Lower leg skin (tissue), 3 donors: ENCODE results near the gene ZNF729.

Experiments
- POLR2A ChIP-seq, 2 donors: fragments of 450-650 bp; IDR thresholded peaks; one replicate each; pipeline ENCODE4 v1.6.1; 2016 to 2017; ENCODE audit warnings: antibody characterized with exemption in 2 of 2, mild to moderate bottlenecking in 1 of 2, moderate library complexity in 1 of 2
- TF ChIP-seq, protein P1 (sequence below), 3 donors: fragments of 450-650 bp; IDR thresholded peaks; one replicate each; pipeline ENCODE4 v1.5.1; 2016; ENCODE audit warnings: antibody characterized with exemption in 3 of 3, mild to moderate bottlenecking in 3 of 3, moderate library complexity in 2 of 3

DNA sequence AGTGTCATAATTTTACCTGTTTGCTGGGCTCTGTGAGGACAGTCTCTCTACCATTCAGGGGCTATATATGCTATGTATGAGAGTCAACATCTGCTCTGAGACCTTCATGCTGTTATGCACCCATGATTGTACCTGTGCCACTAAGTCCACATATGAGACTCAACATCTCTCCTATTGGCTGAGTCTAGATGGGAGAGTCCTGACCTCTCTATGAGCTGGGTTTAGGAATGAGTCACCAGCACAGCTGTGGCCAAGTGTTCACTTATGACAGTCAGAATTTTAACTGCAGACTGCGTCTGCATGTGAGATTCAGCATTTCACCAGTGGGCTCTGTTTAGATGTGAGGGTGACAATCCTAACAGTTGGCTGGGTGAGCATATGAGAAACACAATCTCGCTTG lies 49.5 kb downstream of the ZNF729 start:
- TF ChIP-seq, protein P1, sequence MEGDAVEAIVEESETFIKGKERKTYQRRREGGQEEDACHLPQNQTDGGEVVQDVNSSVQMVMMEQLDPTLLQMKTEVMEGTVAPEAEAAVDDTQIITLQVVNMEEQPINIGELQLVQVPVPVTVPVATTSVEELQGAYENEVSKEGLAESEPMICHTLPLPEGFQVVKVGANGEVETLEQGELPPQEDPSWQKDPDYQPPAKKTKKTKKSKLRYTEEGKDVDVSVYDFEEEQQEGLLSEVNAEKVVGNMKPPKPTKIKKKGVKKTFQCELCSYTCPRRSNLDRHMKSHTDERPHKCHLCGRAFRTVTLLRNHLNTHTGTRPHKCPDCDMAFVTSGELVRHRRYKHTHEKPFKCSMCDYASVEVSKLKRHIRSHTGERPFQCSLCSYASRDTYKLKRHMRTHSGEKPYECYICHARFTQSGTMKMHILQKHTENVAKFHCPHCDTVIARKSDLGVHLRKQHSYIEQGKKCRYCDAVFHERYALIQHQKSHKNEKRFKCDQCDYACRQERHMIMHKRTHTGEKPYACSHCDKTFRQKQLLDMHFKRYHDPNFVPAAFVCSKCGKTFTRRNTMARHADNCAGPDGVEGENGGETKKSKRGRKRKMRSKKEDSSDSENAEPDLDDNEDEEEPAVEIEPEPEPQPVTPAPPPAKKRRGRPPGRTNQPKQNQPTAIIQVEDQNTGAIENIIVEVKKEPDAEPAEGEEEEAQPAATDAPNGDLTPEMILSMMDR (IDR thresholded peaks at IDR 0.05): no peak
- TF ChIP-seq POLR2A (IDR thresholded peaks at IDR 0.05): no peak
